GM10847 (cell line): Measurements from ENCODE around the gene ADGRG2.

Experiments
- POLR2A ChIP-seq: IDR thresholded peaks from 2 replicates; pipeline ENCODE4 v1.6.1; 2011; ENCODE audit not compliant: insufficient read length; ENCODE audit errors: extremely low read depth

ADGRG2 gene, protein sequence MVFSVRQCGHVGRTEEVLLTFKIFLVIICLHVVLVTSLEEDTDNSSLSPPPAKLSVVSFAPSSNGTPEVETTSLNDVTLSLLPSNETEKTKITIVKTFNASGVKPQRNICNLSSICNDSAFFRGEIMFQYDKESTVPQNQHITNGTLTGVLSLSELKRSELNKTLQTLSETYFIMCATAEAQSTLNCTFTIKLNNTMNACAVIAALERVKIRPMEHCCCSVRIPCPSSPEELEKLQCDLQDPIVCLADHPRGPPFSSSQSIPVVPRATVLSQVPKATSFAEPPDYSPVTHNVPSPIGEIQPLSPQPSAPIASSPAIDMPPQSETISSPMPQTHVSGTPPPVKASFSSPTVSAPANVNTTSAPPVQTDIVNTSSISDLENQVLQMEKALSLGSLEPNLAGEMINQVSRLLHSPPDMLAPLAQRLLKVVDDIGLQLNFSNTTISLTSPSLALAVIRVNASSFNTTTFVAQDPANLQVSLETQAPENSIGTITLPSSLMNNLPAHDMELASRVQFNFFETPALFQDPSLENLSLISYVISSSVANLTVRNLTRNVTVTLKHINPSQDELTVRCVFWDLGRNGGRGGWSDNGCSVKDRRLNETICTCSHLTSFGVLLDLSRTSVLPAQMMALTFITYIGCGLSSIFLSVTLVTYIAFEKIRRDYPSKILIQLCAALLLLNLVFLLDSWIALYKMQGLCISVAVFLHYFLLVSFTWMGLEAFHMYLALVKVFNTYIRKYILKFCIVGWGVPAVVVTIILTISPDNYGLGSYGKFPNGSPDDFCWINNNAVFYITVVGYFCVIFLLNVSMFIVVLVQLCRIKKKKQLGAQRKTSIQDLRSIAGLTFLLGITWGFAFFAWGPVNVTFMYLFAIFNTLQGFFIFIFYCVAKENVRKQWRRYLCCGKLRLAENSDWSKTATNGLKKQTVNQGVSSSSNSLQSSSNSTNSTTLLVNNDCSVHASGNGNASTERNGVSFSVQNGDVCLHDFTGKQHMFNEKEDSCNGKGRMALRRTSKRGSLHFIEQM

DNA sequence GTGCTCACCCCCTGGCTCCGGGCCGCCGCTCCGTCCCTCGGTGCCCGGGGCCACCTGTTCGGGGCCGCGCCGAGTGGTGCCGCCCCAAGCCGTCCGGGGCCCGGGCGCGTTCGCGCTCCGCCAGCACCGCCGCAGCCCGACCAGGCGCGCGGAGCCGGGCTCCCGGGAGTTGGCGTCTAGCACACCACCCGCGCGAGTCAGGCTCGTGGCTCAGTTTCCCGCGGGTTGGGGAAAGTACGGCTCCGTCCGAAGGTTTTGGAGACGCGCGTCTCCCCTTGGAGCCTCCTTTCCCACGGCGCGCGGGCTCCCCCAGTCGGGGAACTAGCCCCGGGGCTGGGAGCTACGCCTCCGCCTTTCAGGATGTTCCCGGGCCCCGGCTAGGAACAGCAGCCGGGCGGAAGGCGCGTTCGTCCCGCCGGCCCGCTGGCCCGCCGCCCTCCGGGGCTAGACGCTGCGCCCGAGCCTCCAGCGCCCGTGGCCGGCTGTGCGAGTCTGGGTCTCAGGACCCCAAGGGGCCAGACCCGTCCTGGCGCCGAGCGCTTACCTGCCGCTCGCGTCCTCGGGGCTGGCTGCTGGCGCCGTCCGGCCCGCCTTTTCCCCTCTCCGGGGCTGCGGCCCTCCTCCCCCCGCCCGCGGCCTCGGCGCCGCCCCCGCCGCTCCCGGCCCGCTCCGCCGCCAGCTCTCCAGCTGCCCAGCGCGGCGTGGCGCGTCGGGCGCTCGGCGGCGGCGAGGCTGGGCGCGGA is at the start of gene ADGRG2:
TSS of gene ADGRG2 (minus strand) at position 571 of the 743 bp plus-strand sequence. CDS start 53,634 bp downstream, outside the sequence.
- no peak for TF ChIP-seq POLR2A

DNA sequence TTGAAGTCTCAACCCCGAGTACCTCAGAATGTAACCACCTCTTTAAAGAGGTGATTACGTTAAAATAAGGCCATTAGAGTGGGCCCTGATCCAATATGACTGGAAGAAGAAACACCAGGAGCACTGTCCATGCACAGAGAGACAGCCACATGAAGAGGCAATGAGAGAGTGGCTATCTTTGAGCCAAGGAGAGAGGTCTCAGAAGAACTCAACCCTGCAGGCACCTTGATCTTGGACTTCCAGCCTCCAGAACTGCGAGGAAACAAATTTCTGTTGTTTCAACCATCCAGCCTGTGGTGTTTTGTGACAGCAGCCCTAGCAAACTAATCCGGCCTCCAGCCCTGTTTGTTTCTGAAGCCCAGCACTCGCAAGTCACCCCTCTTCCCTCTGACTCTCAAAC is 46.3 kb upstream of the ADGRG2 start:
- TF ChIP-seq POLR2A, result no peak

DNA sequence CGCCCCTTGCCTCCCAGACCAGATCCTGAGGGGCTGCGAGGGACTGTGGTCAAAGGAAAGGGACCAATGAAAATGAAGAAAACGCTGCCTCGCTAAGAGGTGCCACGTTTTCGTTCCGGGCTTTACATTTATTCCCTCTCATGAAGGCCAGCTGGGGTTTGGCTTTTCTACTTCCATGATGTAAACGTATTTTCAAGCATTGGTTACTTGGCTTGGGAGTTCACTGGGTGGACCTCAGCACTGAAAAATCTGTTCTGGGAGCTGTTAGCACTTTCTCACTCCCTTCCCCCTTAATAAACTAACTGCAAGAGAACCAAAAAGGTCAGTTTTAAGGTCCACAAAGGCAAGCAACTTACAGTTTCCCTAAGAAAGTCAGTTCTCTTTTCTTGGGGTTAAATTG is 40.6 kb upstream of the ADGRG2 start:
- TF ChIP-seq POLR2A, result no peak

DNA sequence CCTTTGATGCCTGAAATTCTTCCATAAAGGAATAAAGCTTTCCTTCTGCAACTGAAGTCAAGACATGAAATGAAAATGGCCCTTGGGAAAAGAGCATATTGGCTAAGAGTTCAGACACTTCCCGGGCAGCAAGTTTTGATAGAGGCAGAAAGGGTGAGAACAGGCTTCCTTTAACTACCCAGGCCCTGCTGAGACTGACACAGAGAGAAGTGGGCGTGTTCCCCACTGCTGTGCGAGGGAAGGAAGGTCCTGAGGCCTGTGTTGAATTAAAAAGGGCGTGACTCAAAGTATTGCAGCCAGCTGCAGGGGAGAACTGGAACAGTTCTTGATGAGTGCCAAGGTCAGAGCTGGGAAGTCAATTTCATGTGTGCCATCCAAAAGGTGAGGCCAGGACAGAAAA is 33.9 kb upstream of the ADGRG2 start:
- TF ChIP-seq POLR2A, result no peak

DNA sequence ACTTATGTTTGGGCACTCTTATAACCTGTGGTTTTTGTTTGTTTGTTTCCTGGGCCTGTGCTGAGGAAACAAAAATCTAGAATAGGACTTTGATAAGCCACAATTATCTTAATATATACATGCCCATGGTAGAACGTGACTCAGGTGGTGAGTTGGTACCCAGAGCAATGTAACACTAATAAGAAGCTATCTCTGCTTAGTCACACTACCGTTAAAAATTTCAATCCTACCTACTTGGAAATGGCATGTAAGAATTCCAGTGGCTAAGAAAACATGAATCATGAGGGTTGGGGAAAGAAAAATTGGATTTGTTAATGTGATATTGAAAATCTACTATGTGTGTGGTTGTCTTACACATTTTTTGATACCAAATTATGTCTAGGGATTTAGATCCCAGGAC is 30.5 kb upstream of the ADGRG2 start:
- TF ChIP-seq POLR2A, result no peak

DNA sequence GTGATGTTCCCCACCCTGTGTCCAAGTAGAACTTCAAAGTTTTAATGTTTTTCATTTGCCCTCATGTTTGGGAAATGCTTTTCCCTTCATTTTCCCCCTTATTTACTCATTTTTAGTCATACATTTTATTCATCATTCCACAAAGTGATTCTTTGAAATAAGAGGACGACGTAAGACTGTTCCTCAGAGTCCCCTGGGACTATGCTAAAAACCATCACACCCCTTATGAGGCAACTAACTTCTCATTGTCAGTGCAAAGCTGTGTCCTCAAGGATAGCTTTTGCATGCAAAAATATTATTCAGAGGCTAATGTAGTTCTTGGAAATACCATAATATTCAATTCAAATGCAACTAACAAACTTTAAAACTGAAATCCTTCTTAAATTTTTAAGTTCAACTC is 14.8 kb upstream of the ADGRG2 start:
- TF ChIP-seq POLR2A, result no peak

DNA sequence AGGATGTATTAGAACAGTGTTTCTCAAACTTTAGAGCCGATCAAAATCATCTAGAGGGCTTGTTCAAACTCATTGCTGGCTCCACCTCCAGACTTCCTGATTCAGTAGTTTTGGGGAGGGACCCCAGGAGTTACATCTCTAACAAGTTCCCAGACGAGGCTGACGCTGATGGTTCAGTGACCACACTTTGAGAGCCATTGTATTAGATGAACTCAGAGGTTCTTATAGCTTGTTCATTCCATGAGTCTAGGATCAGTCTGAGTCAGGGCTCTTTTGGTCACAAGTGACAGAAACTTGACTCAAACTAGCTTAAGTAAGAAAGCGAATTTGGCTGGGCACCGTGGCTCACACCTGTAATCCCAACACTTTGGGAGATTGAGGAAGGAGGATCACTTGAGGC is 11.5 kb upstream of the ADGRG2 start:
- TF ChIP-seq POLR2A, result no peak

DNA sequence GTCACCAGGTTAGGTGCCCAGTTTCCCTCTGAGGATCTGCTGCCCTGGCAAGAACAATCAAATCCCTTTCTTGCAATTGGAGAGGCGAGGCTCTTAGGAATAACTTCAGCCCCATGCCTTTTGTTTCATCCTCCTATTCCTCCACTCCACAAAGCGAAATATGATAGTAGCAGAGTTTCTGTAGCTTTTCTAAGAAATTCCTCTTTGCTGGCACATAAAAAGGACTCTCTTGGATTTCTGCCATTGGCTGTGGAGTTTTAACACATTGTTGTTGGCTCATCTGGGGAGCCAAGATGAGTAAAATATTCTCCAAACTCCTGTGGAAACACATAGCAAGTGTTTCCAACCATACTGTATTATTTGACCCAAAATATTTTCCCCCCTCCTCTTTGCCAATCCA is 11.0 kb upstream of the ADGRG2 start:
- no peak for TF ChIP-seq POLR2A

DNA sequence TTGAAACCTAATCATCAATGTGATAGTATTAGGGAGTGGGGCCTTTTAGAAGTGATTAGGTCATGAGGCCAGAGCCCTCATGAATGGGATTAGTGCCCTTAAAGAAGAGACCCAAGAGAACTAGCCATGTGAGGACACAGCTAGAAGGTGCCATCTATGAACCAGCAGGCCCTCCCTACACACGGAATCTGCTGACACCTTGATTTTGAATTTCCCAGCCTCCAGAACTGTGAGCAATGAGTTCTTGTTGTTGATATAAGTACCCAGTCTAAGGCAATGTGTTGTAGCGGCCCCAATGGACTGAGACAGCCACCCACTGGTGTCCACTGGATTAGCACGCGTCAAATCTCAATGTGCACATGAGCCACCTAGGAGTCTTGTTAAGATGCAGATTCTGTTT is 8.4 kb upstream of the ADGRG2 start:
- TF ChIP-seq POLR2A, result no peak

DNA sequence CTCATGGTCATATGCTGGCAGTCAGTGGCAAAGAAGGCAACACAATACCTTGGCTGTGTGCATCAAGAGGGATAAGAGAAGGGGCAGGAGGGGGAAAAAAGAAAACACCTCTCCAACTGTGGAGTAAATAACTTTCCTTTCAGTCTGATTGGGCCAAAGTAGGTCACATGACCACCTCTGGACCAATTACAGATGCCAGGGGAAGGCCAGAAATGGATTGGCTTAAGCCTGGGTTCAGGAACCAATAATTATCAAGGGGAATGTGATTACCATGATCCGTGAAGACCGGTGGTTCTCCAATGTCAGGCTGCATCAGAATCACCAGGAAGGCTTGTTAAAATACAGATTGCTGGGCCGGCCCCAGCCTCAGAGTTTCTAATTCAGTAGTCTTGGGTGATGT is 7.4 kb upstream of the ADGRG2 start:
- no peak for TF ChIP-seq POLR2A

DNA sequence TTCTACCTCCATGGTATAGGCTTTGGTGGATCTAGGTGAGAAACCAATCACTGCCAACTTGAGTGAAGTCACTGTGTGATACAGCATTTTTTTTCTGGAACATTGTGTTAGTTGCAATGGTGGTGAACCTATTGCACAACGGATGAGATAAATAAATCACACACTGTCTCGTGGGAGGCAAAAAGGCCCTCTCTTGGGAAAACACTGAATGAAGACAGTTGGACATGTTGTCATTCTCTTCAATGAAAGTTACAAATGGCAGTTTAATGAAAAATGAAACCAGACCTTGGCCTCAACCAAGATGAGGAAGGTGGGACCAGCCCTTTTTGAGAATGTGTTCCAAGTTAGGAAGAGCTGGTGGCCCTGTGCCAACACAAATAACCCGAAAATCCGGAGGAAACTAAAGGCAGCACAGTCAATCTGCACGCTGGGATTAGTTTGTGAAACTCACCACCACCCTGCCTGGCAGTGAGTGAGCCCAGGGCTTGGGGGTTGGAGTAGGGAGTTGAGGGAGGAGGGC is 5.4 kb upstream of the ADGRG2 start:
- TF ChIP-seq POLR2A, result no peak

DNA sequence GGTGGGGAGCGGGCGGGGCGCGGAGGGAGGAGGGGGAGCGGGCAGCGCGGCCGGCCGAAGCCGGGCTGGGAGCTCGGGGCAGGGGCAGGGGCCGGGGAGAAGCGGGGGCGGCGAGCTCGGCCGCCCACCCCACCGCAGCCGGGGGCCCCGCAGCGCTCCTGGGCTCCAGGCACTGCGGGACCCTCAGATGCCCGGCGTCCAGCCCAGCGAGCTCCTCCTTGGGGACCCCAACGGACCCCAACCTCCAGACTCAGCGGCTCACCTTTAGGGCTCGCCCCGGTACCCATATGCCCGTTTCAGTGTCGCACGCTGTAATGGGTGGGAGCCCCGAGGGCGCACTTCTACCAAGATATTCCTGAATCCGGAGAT is 357 bp upstream of the ADGRG2 start:
- TF ChIP-seq POLR2A, result no peak

DNA sequence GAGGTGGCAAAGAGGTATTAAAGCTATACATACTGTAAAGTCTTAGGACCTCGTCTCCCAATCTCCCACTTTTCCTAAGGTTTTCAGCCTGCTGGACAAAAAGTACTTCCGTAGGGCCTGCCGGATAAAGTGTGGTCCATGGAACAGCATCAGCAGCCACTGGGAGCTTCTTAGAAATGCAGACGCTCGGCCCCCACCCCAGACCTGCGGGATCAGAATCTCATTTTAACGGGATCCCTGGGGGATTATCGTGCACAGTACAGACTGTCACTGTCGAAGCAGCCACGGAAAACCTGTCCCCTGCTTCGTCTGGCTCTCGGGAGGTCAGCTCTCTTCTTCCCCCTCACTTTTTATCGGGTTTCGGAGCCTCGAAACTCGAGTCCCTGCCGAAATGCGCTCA is 802 bp downstream of the ADGRG2 start:
- TF ChIP-seq POLR2A, result no peak

DNA sequence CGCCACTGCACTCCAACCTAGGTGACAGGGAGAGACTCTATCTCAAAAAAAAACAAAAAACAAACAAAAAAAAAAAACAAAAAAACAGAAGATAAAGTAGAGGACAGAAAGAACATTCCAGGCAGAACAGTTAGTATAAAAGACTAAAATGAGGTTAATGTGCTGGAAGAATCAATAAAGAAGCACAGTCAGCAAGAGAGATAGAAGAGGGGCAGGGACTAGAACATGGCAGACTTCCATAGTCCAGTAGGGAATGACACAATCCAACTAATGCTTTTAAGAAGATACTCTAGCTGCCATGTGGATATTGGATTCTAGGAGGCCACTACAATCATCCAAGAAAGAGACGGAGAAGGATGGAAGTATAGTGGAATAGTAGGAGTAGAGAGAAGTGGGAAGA is 11.6 kb downstream of the ADGRG2 start:
- no peak for TF ChIP-seq POLR2A

DNA sequence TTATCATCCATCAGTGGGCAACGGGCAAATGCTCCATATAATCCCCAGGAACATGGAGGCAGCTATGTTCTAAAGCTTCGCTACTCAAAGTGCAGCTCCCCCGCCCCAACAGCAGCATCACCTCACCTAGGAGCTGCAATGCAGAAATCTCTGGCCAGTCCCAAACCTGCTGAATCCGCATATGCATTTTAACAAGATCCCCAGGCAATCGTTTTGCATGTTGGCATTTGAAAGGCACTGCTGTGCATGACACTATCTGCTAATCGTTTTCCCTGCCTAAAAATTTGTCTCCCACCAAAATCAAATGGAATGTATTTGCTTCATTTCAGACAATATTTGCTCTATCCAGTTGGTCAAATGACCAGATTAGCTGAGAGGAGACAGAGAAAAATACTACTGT is 15.2 kb downstream of the ADGRG2 start:
- TF ChIP-seq POLR2A, result no peak
